ENCODE measurements around the gene TSHZ1. TPM values are rescaled to one million over a fixed set of nuclear protein-coding genes. Genes with fewer than 3 reads are reported as not detected.
A peak's percentile ranks its signal among the peaks of the same experiment; 100 is the strongest.

Gene TSHZ1
- total RNA-seq, 1 donor: 13.4 TPM

- H3K4me3 ChIP-seq (ENCODE audit: low read depth, low read length): peak overlapping the region; percentile 92
- no peak for TF ChIP-seq CTCF (IDR thresholded peaks at IDR 0.05; ENCODE audit: insufficient read depth, low read depth, low read length)
- DNase-seq (ENCODE audit: low read depth): peak; percentile 74
These were observed 7.0 kb upstream of the TSHZ1 start for GRCh38 chr18:75203416-75204268.

- peak overlapping the region; percentile 92 for H3K4me3 ChIP-seq (ENCODE audit: low read depth, low read length)
- no peak for TF ChIP-seq CTCF (IDR thresholded peaks at IDR 0.05; ENCODE audit: insufficient read depth, low read depth, low read length)
- peak; percentile 61 for DNase-seq (ENCODE audit: low read depth)
These were observed 6.3 kb upstream of the TSHZ1 start for GRCh38 chr18:75204269-75204731.

- peak overlapping the region; percentile 92 for H3K4me3 ChIP-seq (ENCODE audit: low read depth, low read length)
- DNase-seq (ENCODE audit: low read depth): peak; percentile 55
- no peak for TF ChIP-seq CTCF (IDR thresholded peaks at IDR 0.05; ENCODE audit: insufficient read depth, low read depth, low read length)
These were observed 5.7 kb upstream of the TSHZ1 start for GRCh38 chr18:75204732-75205513.

GRCh38 chr18:75205514-75206132 is 5.0 kb upstream of the TSHZ1 start:
- no peak for TF ChIP-seq CTCF (IDR thresholded peaks at IDR 0.05; ENCODE audit: insufficient read depth, low read depth, low read length)
- peak; percentile 67 for DNase-seq (ENCODE audit: low read depth)
- peak overlapping the region; percentile 92 for H3K4me3 ChIP-seq (ENCODE audit: low read depth, low read length)

GRCh38 chr18:75206452-75207309 is 3.9 kb upstream of the TSHZ1 start:
- no peak for DNase-seq (ENCODE audit: low read depth)
- H3K4me3 ChIP-seq (ENCODE audit: low read depth, low read length): peak overlapping the region; percentile 92
- TF ChIP-seq CTCF (IDR thresholded peaks at IDR 0.05; ENCODE audit: insufficient read depth, low read depth, low read length): no peak

Measured in fibroblast of villous mesenchyme (primary cell).